ENCODE measurements around the gene ZHX3. TPM values are rescaled to one million over a fixed set of nuclear protein-coding genes. Genes with fewer than 3 reads are reported as not detected.

ZHX3 gene
- total RNA-seq, 1 donor from 2014 or later: 13.4 TPM

- DNase-seq (ENCODE audit: low read depth): no peak
- TF ChIP-seq CTCF (conservative IDR thresholded peaks at IDR 0.05; ENCODE audit: low read depth, low read length): no peak
- H3K4me3 ChIP-seq (ENCODE audit: low read depth, low read length): no peak overlapping the region
Observed at GRCh38 chr20:41307021-41307420, 10.5 kb downstream of the ZHX3 start.

- TF ChIP-seq CTCF (conservative IDR thresholded peaks at IDR 0.05; ENCODE audit: low read depth, low read length): no peak
- no peak overlapping the region for H3K4me3 ChIP-seq (ENCODE audit: low read depth, low read length)
- DNase-seq (ENCODE audit: low read depth): no peak
Observed at GRCh38 chr20:41306061-41306727, 11.3 kb downstream of the ZHX3 start.

- no peak overlapping the region for H3K4me3 ChIP-seq (ENCODE audit: low read depth, low read length)
- TF ChIP-seq CTCF (conservative IDR thresholded peaks at IDR 0.05; ENCODE audit: low read depth, low read length): no peak
- DNase-seq (ENCODE audit: low read depth): no peak
Observed at GRCh38 chr20:41304424-41305079, 13.0 kb downstream of the ZHX3 start.

- no peak for DNase-seq (ENCODE audit: low read depth)
- TF ChIP-seq CTCF (conservative IDR thresholded peaks at IDR 0.05; ENCODE audit: low read depth, low read length): no peak
Observed at GRCh38 chr20:41304002-41304401, 13.5 kb downstream of the ZHX3 start.

GRCh38 chr20:41300886-41301285, 16.6 kb downstream of the ZHX3 start:
- no peak overlapping the region for H3K4me3 ChIP-seq (ENCODE audit: low read depth, low read length)
- no peak for TF ChIP-seq CTCF (conservative IDR thresholded peaks at IDR 0.05; ENCODE audit: low read depth, low read length)
- DNase-seq (ENCODE audit: low read depth): no peak

More at GRCh38 chr20:41304002-41304401, 13.5 kb downstream of the ZHX3 start:
- H3K4me3 ChIP-seq (ENCODE audit: low read depth, low read length): no peak overlapping the region

- no peak overlapping the region for H3K4me3 ChIP-seq (ENCODE audit: low read depth, low read length)
- DNase-seq (ENCODE audit: low read depth): no peak
- TF ChIP-seq CTCF (conservative IDR thresholded peaks at IDR 0.05; ENCODE audit: low read depth, low read length): no peak
Observed at GRCh38 chr20:41300383-41300782, 17.1 kb downstream of the ZHX3 start.

DNA sequence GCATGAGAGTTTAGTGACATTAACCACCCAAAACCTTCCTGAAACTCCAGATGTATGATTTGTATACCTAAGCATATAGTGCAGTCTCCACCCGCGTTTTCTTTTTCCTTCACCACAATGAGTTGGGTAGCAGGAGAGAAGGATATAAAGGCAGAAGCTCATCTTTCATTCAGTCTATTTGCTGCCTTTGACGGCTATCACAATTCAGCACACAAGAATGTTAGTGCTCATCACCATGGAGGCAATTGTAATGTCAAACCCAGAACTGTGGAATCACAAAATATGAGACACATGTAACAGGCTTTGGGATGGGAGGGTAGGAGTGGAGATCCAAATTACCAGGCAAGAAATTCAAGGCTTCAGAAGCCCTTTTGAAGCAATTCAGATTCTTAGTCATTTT, 17.6 kb downstream of the ZHX3 start:
- DNase-seq (ENCODE audit: low read depth): no peak
- H3K4me3 ChIP-seq (ENCODE audit: low read depth, low read length): no peak overlapping the region
- TF ChIP-seq CTCF (conservative IDR thresholded peaks at IDR 0.05; ENCODE audit: low read depth, low read length): no peak
